ENCODE data around the gene CCSER1. TPM values are rescaled to one million over a fixed set of nuclear protein-coding genes. Genes with fewer than 3 reads are reported as not detected.

Gene CCSER1
- polyA plus RNA-seq, 1 donor from 2014 or later, result 20.8 TPM

- H3K9me3 ChIP-seq (ENCODE audit: low read length), result no peaks in the 10 kb centered on the region
- no peaks in the 10 kb centered on the region for H4K20me1 ChIP-seq (ENCODE audit: insufficient read depth)
- no peak for TF ChIP-seq REST (IDR thresholded peaks at IDR 0.05; ENCODE audit: borderline replicate concordance)
- TF ChIP-seq SMC3 (conservative IDR thresholded peaks at IDR 0.05; ENCODE audit: poor library complexity), result no peak
- TF ChIP-seq TAF1 (IDR thresholded peaks at IDR 0.05; ENCODE audit: low read depth), result no peak
- no peak for TF ChIP-seq CTCF (IDR thresholded peaks at IDR 0.05; ENCODE audit: poor library complexity, severe bottlenecking)
- TF ChIP-seq EP300 (conservative IDR thresholded peaks at IDR 0.05; ENCODE audit: poor library complexity, severe bottlenecking), result no peak
- TF ChIP-seq EZH2 (IDR thresholded peaks at IDR 0.05; ENCODE audit: borderline replicate concordance, insufficient read depth, low read length, poor library complexity, severe bottlenecking), result no peak
- TF ChIP-seq MXI1 (conservative IDR thresholded peaks at IDR 0.05; ENCODE audit: poor library complexity, severe bottlenecking), result no peak
- TF ChIP-seq POLR2AphosphoS5 (IDR thresholded peaks at IDR 0.05), result no peak
- no peak for TF ChIP-seq RAD21 (conservative IDR thresholded peaks at IDR 0.05)
- no peak overlapping the region for H3K4me2 ChIP-seq (ENCODE audit: low read length)
- peaks cover 3% of the 10 kb centered on the region for H3K79me2 ChIP-seq (replicated peaks; ENCODE audit: insufficient read depth, low read length)
- H3K27me3 ChIP-seq (ENCODE audit: insufficient read depth, low read depth, low read length), result no peaks in the 10 kb centered on the region
- H3K27ac ChIP-seq (ENCODE audit: low read length), result no peak overlapping the region
- no peaks in the 10 kb centered on the region for H3K36me3 ChIP-seq (ENCODE audit: insufficient read depth, low read length)
- no peak overlapping the region for H2AFZ ChIP-seq (ENCODE audit: low read depth, low read length)
- no peaks in the 10 kb centered on the region for H3F3A ChIP-seq (ENCODE audit: insufficient read depth, low read length, poor library complexity, severe bottlenecking)
- no peaks in the 10 kb centered on the region for H3K9me2 ChIP-seq (ENCODE audit: insufficient read depth, low read length)
- H3K9ac ChIP-seq (ENCODE audit: low read length), result no peak overlapping the region
- no peak overlapping the region for H3K4me3 ChIP-seq (ENCODE audit: low read length)
Measured at GRCh38 chr4:90290345-90290744, 163.2 kb downstream of the CCSER1 start.

- TF ChIP-seq REST (IDR thresholded peaks at IDR 0.05; ENCODE audit: borderline replicate concordance), result no peak
- no peak for TF ChIP-seq SMC3 (conservative IDR thresholded peaks at IDR 0.05; ENCODE audit: poor library complexity)
- TF ChIP-seq POLR2AphosphoS5 (IDR thresholded peaks at IDR 0.05), result no peak
- TF ChIP-seq CTCF (IDR thresholded peaks at IDR 0.05; ENCODE audit: poor library complexity, severe bottlenecking), result no peak
- TF ChIP-seq RAD21 (conservative IDR thresholded peaks at IDR 0.05), result no peak
- Histone ChIP-seq H3K4me3 (ENCODE audit: low read length) (no peak overlapping the region), H2AFZ (ENCODE audit: low read depth, low read length) (no peak overlapping the region), H3K27me3 (ENCODE audit: insufficient read depth, low read depth, low read length) (no peaks in the 10 kb centered on the region), H3K4me2 (ENCODE audit: low read length) (no peak overlapping the region), H3K79me2 (replicated peaks; ENCODE audit: insufficient read depth, low read length) (peaks cover 3% of the 10 kb centered on the region), H3K9me2 (ENCODE audit: insufficient read depth, low read length) (no peaks in the 10 kb centered on the region), H3K36me3 (ENCODE audit: insufficient read depth, low read length) (no peaks in the 10 kb centered on the region), H3K27ac (ENCODE audit: low read length) (no peak overlapping the region), H4K20me1 (ENCODE audit: insufficient read depth) (no peaks in the 10 kb centered on the region), H3K9me3 (ENCODE audit: low read length) (no peaks in the 10 kb centered on the region), H3K9ac (ENCODE audit: low read length) (no peak overlapping the region), H3F3A (ENCODE audit: insufficient read depth, low read length, poor library complexity, severe bottlenecking) (no peaks in the 10 kb centered on the region)
Measured at GRCh38 chr4:90292438-90292837, 165.2 kb downstream of the CCSER1 start.

Data from neural cell (in vitro differentiated cells).